Activated B cell treated with CpG ODN at 0.5 μM for 24 hours (primary cell): ENCODE measurements around the gene RNF180. TPM values are rescaled to one million over a fixed set of nuclear protein-coding genes. Genes with fewer than 3 reads are reported as not detected.

Source experiments
- ATAC-seq: fragments of 200-7000 bp; cut with Tn5 transposase; one replicate; pipeline ENCODE4 v1.10.0; 2021; ENCODE audit warnings: low read depth, mild to moderate bottlenecking, moderate library complexity
- CTCF ChIA-PET: fragments of 350-600 bp; sonication (Branson Sonifier 250); formaldehyde crosslinking; loops from one replicate; lab custom pipeline; 2021; ENCODE audit warnings: antibody characterized with exemption; lab: Charles Lee
- POLR2A ChIA-PET: fragments of 350-600 bp; sonication (Branson Sonifier 250); formaldehyde crosslinking; loops from one replicate; lab custom pipeline; 2021; ENCODE audit warnings: antibody characterized with exemption; lab: Charles Lee
- DNase-seq: peaks from one replicate; pipeline ENCODE4 v3.0.0; 2022
- H3K27ac Mint-ChIP-seq: one replicate; pipeline ENCODE4 v1.8.0; 2020; ENCODE audit warnings: mixed read lengths
- H3K27me3 Mint-ChIP-seq: one replicate; pipeline ENCODE4 v1.8.0; 2021; ENCODE audit warnings: mixed read lengths
- H3K36me3 Mint-ChIP-seq: one replicate; pipeline ENCODE4 v1.8.0; 2021; ENCODE audit warnings: low read depth, mixed read lengths
- H3K4me1 Mint-ChIP-seq: one replicate; pipeline ENCODE4 v1.8.0; 2021; ENCODE audit warnings: mixed read lengths
- H3K4me3 Mint-ChIP-seq: one replicate; pipeline ENCODE4 v1.8.0; 2020; ENCODE audit warnings: mild to moderate bottlenecking, mixed read lengths
- H3K9me3 Mint-ChIP-seq: one replicate; pipeline ENCODE4 v1.8.0; 2020; ENCODE audit warnings: mixed read lengths
- CTCF ChIP-seq: fragments of 200-600 bp; IDR thresholded peaks from one replicate; pipeline ENCODE4 v1.8.0; 2022; ENCODE audit warnings: antibody characterized with exemption, mild to moderate bottlenecking
- intact Hi-C: fragments of 100-400 bp; cut with micrococcal nuclease; formaldehyde crosslinking; loops from one replicate; pipeline ENCODE4 v1.15.1; 2024
- total RNA-seq: library from RNA; stranded (reverse); gene quantifications from 2 replicates; pipeline ENCODE4 v1.2.3, GENCODE V29; 2022

The RNF180 gene
- total RNA-seq, 1 donor from 2014 or later: not detected

- ChIA-PET CTCF (no interaction called here), POLR2A (no interaction called here)
- no peak overlapping the region for H3K4me3 Mint-ChIP-seq
- H3K4me1 Mint-ChIP-seq: no peaks in the 10 kb centered on the region
- H3K36me3 Mint-ChIP-seq: no peaks in the 10 kb centered on the region
- intact Hi-C loops: loop anchor here (5.0 kb wide), 1 partner anchor 468 kb away; no protein-coding TSS in a partner anchor
- DNase-seq (no peak), ATAC-seq (no peak)
- no peak for TF ChIP-seq CTCF
- H3K9me3 Mint-ChIP-seq: no peaks in the 10 kb centered on the region
- H3K27ac Mint-ChIP-seq: no peak overlapping the region
- H3K27me3 Mint-ChIP-seq: no peaks in the 10 kb centered on the region
These were observed 21.0 kb upstream of the RNF180 start for GRCh38 chr5:64144425-64145215.

GRCh38 chr5:64145216-64145895 is 20.3 kb upstream of the RNF180 start:
- Mint-ChIP-seq H3K27ac (no peak overlapping the region), H3K36me3 (no peaks in the 10 kb centered on the region), H3K4me3 (no peak overlapping the region), H3K9me3 (no peaks in the 10 kb centered on the region), H3K27me3 (no peaks in the 10 kb centered on the region), H3K4me1 (no peaks in the 10 kb centered on the region)
- no peak for ATAC-seq
- ChIA-PET CTCF (no interaction called here), POLR2A (no interaction called here)
- DNase-seq: no peak
- intact Hi-C loops: loop anchor here (5.0 kb wide), 1 partner anchor 467 kb away; no protein-coding TSS in a partner anchor
- TF ChIP-seq CTCF: no peak

- Mint-ChIP-seq H3K9me3 (no peaks in the 10 kb centered on the region), H3K4me3 (no peak overlapping the region), H3K4me1 (no peaks in the 10 kb centered on the region), H3K36me3 (no peaks in the 10 kb centered on the region), H3K27me3 (no peaks in the 10 kb centered on the region), H3K27ac (no peak overlapping the region)
- TF ChIP-seq CTCF: no peak
- intact Hi-C loops: loop anchor here (5.0 kb wide), 1 partner anchor 465 kb away; no protein-coding TSS in a partner anchor
- no peak for DNase-seq
- ChIA-PET POLR2A (no interaction called here), CTCF (no interaction called here)
- no peak for ATAC-seq
These were observed 18.3 kb upstream of the RNF180 start for GRCh38 chr5:64147379-64147778.

- no peak overlapping the region for H3K27ac Mint-ChIP-seq
- H3K27me3 Mint-ChIP-seq: no peaks in the 10 kb centered on the region
- no peaks in the 10 kb centered on the region for H3K4me1 Mint-ChIP-seq
- TF ChIP-seq CTCF: no peak
- ChIA-PET POLR2A (no interaction called here), CTCF (no interaction called here)
- H3K4me3 Mint-ChIP-seq: no peak overlapping the region
- ATAC-seq: no peak
- H3K9me3 Mint-ChIP-seq: no peaks in the 10 kb centered on the region
- no peak for DNase-seq
- intact Hi-C loops: loop anchor here (5.0 kb wide), 1 partner anchor 464 kb away; no protein-coding TSS in a partner anchor
- no peaks in the 10 kb centered on the region for H3K36me3 Mint-ChIP-seq
These were observed 17.7 kb upstream of the RNF180 start for GRCh38 chr5:64147849-64148441.

GRCh38 chr5:64149268-64149667 is 16.4 kb upstream of the RNF180 start:
- ChIA-PET CTCF (no interaction called here), POLR2A (no interaction called here)
- Mint-ChIP-seq H3K27me3 (no peaks in the 10 kb centered on the region), H3K4me1 (no peaks in the 10 kb centered on the region), H3K9me3 (peaks cover 3% of the 10 kb centered on the region), H3K36me3 (no peaks in the 10 kb centered on the region), H3K27ac (no peak overlapping the region), H3K4me3 (no peak overlapping the region)
- DNase-seq (no peak), ATAC-seq (no peak)
- no peak for TF ChIP-seq CTCF
- intact Hi-C loops: loop anchor here (5.0 kb wide), 1 partner anchor 463 kb away; no protein-coding TSS in a partner anchor
